Measurements from ENCODE around the gene RCOR3.
"Not testable (repeated sequence)": the region's sequence is repeated elsewhere in the genome, so short reads cannot be mapped to it uniquely, and the experiment has no call there.

The RCOR3 gene

GRCh38 chr1:211340622-211341507 lies 81.7 kb downstream of the RCOR3 start:
- no peak for DNase-seq (ENCODE audit: low read depth in 3 of 3)

GRCh38 chr1:211341999-211342398 lies 82.8 kb downstream of the RCOR3 start:
- DNase-seq (ENCODE audit: low read depth in 3 of 3), result no peak

- no peak for DNase-seq (ENCODE audit: low read depth in 3 of 3)
These were observed 84.4 kb downstream of the RCOR3 start for GRCh38 chr1:211343607-211344006.

GRCh38 chr1:211344152-211344618 lies 85.0 kb downstream of the RCOR3 start:
- no peak for DNase-seq (ENCODE audit: low read depth in 3 of 3)

GRCh38 chr1:211345719-211346118 lies 86.6 kb downstream of the RCOR3 start:
- DNase-seq (ENCODE audit: low read depth in 3 of 3), result no peak

- DNase-seq (ENCODE audit: low read depth in 3 of 3), result no peak
These were observed 88.1 kb downstream of the RCOR3 start for GRCh38 chr1:211347077-211347844.

GRCh38 chr1:211348547-211348946 lies 89.4 kb downstream of the RCOR3 start:
- no peak for DNase-seq (ENCODE audit: low read depth in 3 of 3)

GRCh38 chr1:211349741-211350140 lies 90.6 kb downstream of the RCOR3 start:
- no peak for DNase-seq (ENCODE audit: low read depth in 3 of 3)

- DNase-seq (ENCODE audit: low read depth in 3 of 3), result not testable (repeated sequence)
These were observed 92.9 kb downstream of the RCOR3 start for GRCh38 chr1:211352055-211352454.

- DNase-seq (ENCODE audit: low read depth in 3 of 3), result no peak
These were observed 93.3 kb downstream of the RCOR3 start for GRCh38 chr1:211352465-211352864.

GRCh38 chr1:211352985-211353515 lies 93.9 kb downstream of the RCOR3 start:
- peak in 2 of 3 experiments; percentile 40 for DNase-seq (ENCODE audit: low read depth in 3 of 3)

- no peak for DNase-seq (ENCODE audit: low read depth in 3 of 3)
These were observed 94.5 kb downstream of the RCOR3 start for GRCh38 chr1:211353562-211354212.

GRCh38 chr1:211355873-211356272 lies 96.7 kb downstream of the RCOR3 start:
- DNase-seq (ENCODE audit: low read depth in 3 of 3), result no peak

GRCh38 chr1:211356723-211357407 lies 97.7 kb downstream of the RCOR3 start:
- DNase-seq (ENCODE audit: low read depth in 3 of 3), result no peak

- no peak for DNase-seq (ENCODE audit: low read depth in 3 of 3)
These were observed 99.5 kb downstream of the RCOR3 start for GRCh38 chr1:211358685-211359084.

GRCh38 chr1:211359876-211360275 lies 100.7 kb downstream of the RCOR3 start:
- DNase-seq (ENCODE audit: low read depth in 3 of 3), result no peak

- no peak for DNase-seq (ENCODE audit: low read depth in 3 of 3)
These were observed 102.0 kb downstream of the RCOR3 start for GRCh38 chr1:211361202-211361601.
